Heart left ventricle (tissue), 16 donors: ENCODE results near the gene MIB1. TPM values are rescaled to one million over a fixed set of nuclear protein-coding genes. Genes with fewer than 3 reads are reported as not detected.
A peak's percentile ranks its signal among the peaks of the same experiment; 100 is the strongest.

Source experiments
- ATAC-seq, 4 donors: fragments of 200-7000 bp; cut with Tn5 transposase; one replicate each; pipeline ENCODE4 v1.9.1; 2020 to 2022; ENCODE audit warnings: moderate library complexity in 4 of 4, mild to moderate bottlenecking in 3 of 4, moderate number of reproducible peaks in 1 of 4
- DNase-seq, 5 donors: peaks; one replicate each; pipeline ENCODE4 v3.0.0-alpha.2; 2020
- H3K27ac ChIP-seq, 12 donors: fragments of 200-600 bp; sonication (generic) in 4 of 12; one replicate each; pipeline versions ENCODE4 v1.5.0 to v1.8.0; 2016 to 2022; ENCODE audit warnings: mild to moderate bottlenecking in 2 of 12
- H3K27me3 ChIP-seq, 9 donors: fragments of 200-600 bp; sonication (generic) in 2 of 9; one replicate each; pipeline versions ENCODE4 v1.5.1 to v1.8.0; 2016 to 2022; ENCODE audit warnings: mild to moderate bottlenecking in 3 of 9
- H3K36me3 ChIP-seq, 9 donors: fragments of 200-600 bp; sonication (generic) in 2 of 9; one replicate each; pipeline versions ENCODE4 v1.5.0 to v1.8.0; 2018 to 2022; ENCODE audit warnings: mild to moderate bottlenecking in 2 of 9
- H3K4me1 ChIP-seq, 12 donors: fragments of 200-600 bp; sonication (generic) in 4 of 12; one replicate each; pipeline versions ENCODE4 v1.5.0 to v1.8.0; 2016 to 2022; ENCODE audit warnings: mild to moderate bottlenecking in 3 of 12
- H3K4me3 ChIP-seq, 12 donors: fragments of 200-600 bp; sonication (generic) in 4 of 12; one replicate each; pipeline versions ENCODE4 v1.5.0 to v1.8.0; 2017 to 2022; ENCODE audit warnings: mild to moderate bottlenecking in 9 of 12, moderate library complexity in 4 of 12
- H3K9me3 ChIP-seq, 12 donors: fragments of 200-600 bp; sonication (generic) in 4 of 12; one replicate each; pipeline versions ENCODE4 v1.5.0 to v1.8.0; 2016 to 2022; ENCODE audit warnings: mild to moderate bottlenecking in 1 of 12
- CTCF ChIP-seq, 12 donors: fragments of 200-600 bp; sonication (generic) in 4 of 12; IDR thresholded peaks; one replicate each; pipeline versions ENCODE4 v1.5.0 to v1.8.0; 2018 to 2022; ENCODE audit warnings: antibody characterized with exemption in 12 of 12, mild to moderate bottlenecking in 5 of 12
- POLR2A ChIP-seq, 2 donors: fragments of 450-650 bp; IDR thresholded peaks; one replicate each; pipeline ENCODE4 v1.6.1; 2017; ENCODE audit warnings: antibody characterized with exemption in 2 of 2, mild to moderate bottlenecking in 2 of 2, moderate library complexity in 2 of 2
- WGBS, 4 donors: extraction: QIAGEN DNeasy Blood & Tissue Kit in 2 of 4; methylation state at CpG; one replicate each; pipeline versions ENCODE4 v1.1.5 to v1.1.7; 2013 to 2018; 5-methylcytosine and 5-hydroxymethylcytosine counted together
- intact Hi-C, 10 donors: fragments of 100-400 bp; cut with DNase I; formaldehyde crosslinking; loops; one replicate each; pipeline versions ENCODE4 v1.11.1 to v1.14.2; 2022
- polyA plus RNA-seq, 2 donors: library from polyadenylated mRNA; stranded (reverse); fragments of 200-250 nt; gene quantifications; one replicate each; pipeline ENCODE4 v1.2.3, GENCODE V29; 2013
- total RNA-seq, 9 donors: library from RNA; depleted of rRNA in 2 of 9; stranded (reverse); fragments of >200 nt in 2 of 9; fragmentation: NEBNext Ultra II Directional in 3 of 9; extraction: Animal tissue kit (Norgen Biotek cat#: 25700) in 3 of 9; gene quantifications; one replicate each; pipeline versions ENCODE4 v1.1.0 to v1.2.4, GENCODE V29; 2016 to 2023
- donor health status: ischemic (EF 13 %, LVEDD 7.1; RV severe dilation, severe dysfunction).
- donor health status: healthy with polysubstance abuse.
- donor health status: DM: no; HTN: yes; CAD: no.
- donor health status: DM: no; HTN: no; CAD: no.
- donor health status: ischemic (EF 25% LVEDD 6.9; RV normal size, moderate dysfunction).
- donor health status: ischemic (EF 25% LVEDD 5.7; RV mildly dilated, moderate dysfunction).
- donor health status: healthy.
- donor health status: DM: yes; HTN: yes; CAD: no.
- donor health status: ischemic (EF 35%, LVEDD 5.7; RV mildly dilated, moderate dysfunction).
- donor health status: nonischemic (EF 11% LVEDD 7.7; RV severe dilation, severe dysfunction).
- donor health status: DM: yes; HTN: yes; CAD: no.
- donor health status: PGD.
- donor health status: ischemic (EF 29% LVEDD 5.4; RV normal size, mild dysfunction).
- donor health status: nonischemic (EF 23%, LVEDD 6.1; RV moderate dilation, normal function).

The MIB1 gene
- total and polyA plus RNA-seq, 11 donors, result 2.5 to 33.4 (median 19.5) TPM

DNA sequence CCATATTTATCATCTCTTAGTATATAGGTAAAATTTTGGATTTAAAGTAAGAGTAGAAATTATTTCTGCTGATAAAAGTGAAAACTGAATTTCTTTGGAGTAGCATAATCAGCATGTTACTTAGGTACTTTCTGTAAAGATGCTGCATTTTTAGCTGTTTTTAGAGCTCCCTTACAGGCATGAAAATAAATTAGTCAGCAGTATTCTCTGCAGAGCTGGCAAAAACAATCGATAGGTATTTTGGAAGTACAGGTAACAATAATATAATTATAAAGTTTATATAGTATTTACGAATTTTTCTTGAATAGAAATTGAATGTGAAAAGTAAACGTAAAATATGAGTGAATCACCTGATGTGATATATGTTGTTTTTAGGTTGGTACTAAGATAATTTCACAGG is 83.3 kb downstream of the MIB1 start:
- peaks cover 0 to 8% (median 1%) of the 10 kb centered on the region in 12 donors for H3K4me1 ChIP-seq
- 84 to 90% (median 87%) methylated on average over 3 of the region's 3 CpGs for WGBS, 4 donors
- H3K9me3 ChIP-seq, result no peaks in the 10 kb centered on the region
- DNase-seq, result no peak
- intact Hi-C loops, result loop anchor here in 2 of 10 donors (2.0 to 5.0 kb wide), 2 partner anchors 27 to 133 kb away; no protein-coding TSS in a partner anchor
- TF ChIP-seq POLR2A (IDR thresholded peaks at IDR 0.05) (no peak), CTCF (IDR thresholded peaks at IDR 0.05) (no peak)
- no peak overlapping the region for H3K4me3 ChIP-seq
- H3K36me3 ChIP-seq, result peaks cover 0 to 71% (median 26%) of the 10 kb centered on the region in 9 donors
- ATAC-seq, result no peak
- no peaks in the 10 kb centered on the region for H3K27me3 ChIP-seq
- H3K27ac ChIP-seq, result peak overlapping the region in 2 of 12 donors; percentile 3 to 25

GRCh38 chr18:21826196-21826595 is 85.6 kb downstream of the MIB1 start:
- TF ChIP-seq CTCF (IDR thresholded peaks at IDR 0.05), result no peak
- Histone ChIP-seq H3K9me3 (no peaks in the 10 kb centered on the region), H3K4me1 (peaks cover 0 to 8% (median 1%) of the 10 kb centered on the region in 12 donors), H3K4me3 (peak overlapping the region in 11 of 12 donors; percentile 0 to 57 (median 41)), H3K27me3 (no peaks in the 10 kb centered on the region), H3K27ac (peak overlapping the region; percentile 56 to 85 (median 78)), H3K36me3 (peaks cover 0 to 58% (median 11%) of the 10 kb centered on the region in 9 donors)
- peak; percentile 71 to 82 (median 78) for ATAC-seq
- intact Hi-C loops, result no loop called here
- no peak for DNase-seq
- WGBS, 4 donors, result 18 to 26% (median 22%) methylated on average over 3 of the region's 3 CpGs

- intact Hi-C loops, result no loop called here
- peak in 1 of 5 donors; percentile 16 for DNase-seq
These were observed 86.2 kb downstream of the MIB1 start for GRCh38 chr18:21826641-21827302.

More at GRCh38 chr18:21826641-21827302, 86.2 kb downstream of the MIB1 start:
- no peaks in the 10 kb centered on the region for H3K9me3 ChIP-seq
- peaks cover 0 to 8% (median 2%) of the 10 kb centered on the region in 12 donors for H3K4me1 ChIP-seq
- H3K27ac ChIP-seq, result peak overlapping the region; percentile 56 to 85 (median 78)
- peak; percentile 69 to 86 (median 76) for ATAC-seq
- H3K27me3 ChIP-seq, result no peaks in the 10 kb centered on the region
- peak overlapping the region in 9 of 12 donors; percentile 6 to 62 (median 55) for H3K4me3 ChIP-seq
- peaks cover 0 to 56% (median 9%) of the 10 kb centered on the region in 9 donors for H3K36me3 ChIP-seq
- TF ChIP-seq CTCF (IDR thresholded peaks at IDR 0.05), result no peak
- no peak for TF ChIP-seq POLR2A (IDR thresholded peaks at IDR 0.05)
- 48 to 53% (median 49%) methylated on average over 4 of the region's 4 CpGs for WGBS, 4 donors
